LoVo (cell line): Measurements from ENCODE around the gene PGGHG.
"Not testable (repeated sequence)": the region's sequence is repeated elsewhere in the genome, so short reads cannot be mapped to it uniquely, and the experiment has no call there.

Source experiments
- DNase-seq: peaks from one replicate; pipeline ENCODE4 v3.0.0-alpha.2; 2016; ENCODE audit warnings: low spot score

Gene PGGHG

DNA sequence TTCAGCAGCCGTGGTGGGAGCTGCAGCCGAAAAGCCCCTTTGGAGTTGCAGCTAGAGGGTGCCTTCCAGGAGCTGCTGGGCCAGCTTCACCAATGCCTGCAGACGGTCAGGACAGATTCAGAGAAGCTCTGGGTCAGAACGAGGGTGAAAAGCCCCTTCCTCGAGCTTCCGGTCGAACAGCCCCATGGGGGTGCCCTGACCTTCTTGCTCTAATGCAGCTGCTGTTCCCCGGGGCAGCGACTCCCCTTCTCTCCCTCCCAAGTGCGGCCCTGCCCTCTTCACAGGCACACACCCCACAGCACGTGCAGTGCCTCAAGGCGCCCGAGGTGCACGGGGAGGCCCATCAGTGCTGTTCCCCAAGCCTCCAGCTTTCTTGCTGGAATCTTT, 41.4 kb downstream of the PGGHG start:
- no peak for DNase-seq

DNA sequence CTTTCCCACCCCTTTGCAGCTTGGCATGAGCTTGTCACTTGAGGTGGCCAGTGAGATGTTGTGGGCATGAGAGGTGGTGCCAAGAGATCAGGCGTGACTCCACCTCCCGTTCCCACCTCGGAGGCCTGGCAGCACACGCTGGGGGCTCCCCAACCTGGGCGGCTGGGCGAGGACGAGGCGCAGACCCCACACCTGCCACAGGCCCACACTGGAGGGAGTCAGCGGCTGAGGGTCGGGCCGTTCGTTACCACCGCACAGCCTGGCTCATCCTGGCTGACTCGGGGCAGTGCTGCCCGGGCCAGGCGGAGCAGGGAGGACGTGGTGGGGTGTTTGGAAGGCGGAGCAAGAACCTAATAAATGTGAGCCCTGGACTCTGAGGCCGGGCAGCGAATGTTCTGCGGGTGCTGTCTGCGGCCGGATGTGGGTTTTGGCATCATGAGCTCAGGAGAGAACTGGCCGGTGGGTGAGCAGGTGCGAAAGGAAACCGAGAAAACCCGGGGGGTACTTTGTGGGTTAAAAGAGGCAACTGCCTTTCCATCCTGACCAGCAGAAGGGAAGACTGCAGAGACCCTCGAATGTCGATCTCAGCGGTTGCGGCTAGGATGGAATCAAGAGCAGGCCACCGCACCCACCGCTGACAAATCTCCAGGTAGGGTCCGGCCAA, 41.9 kb downstream of the PGGHG start:
- no peak for DNase-seq

DNA sequence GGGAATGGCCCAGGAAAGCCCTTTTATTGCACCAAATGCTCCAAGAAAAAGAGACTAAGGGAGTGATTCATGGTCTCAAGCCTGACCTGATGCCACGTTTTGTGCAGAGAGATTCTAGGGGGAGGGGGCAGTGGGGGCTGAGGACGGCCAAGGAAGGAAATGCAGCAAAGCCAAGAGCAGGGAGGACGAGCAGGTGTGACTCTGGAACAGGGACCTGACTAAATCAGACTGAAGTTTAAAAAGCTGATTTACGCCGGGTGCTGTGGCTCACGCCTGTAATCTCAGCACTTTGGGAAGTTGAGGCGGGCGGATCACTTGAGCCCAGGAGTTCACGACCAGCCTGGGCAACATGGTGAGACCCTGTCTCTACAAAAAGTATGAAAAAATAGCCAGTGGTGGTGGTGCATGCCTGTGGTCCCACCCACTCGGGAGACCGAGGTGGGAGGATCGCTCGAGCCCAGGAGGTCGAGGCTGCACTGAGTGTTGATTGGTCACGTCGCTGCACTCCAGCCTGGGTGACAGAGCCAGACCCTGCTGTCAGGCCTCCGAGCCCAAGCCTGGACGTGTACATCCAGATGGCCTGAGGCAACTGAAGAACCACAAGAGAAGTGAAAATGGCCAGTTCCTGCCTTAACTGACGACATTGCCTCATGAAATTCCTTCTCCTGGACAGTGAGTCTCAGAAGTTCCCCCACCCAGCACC, 42.6 kb downstream of the PGGHG start:
- DNase-seq, result no peak

DNA sequence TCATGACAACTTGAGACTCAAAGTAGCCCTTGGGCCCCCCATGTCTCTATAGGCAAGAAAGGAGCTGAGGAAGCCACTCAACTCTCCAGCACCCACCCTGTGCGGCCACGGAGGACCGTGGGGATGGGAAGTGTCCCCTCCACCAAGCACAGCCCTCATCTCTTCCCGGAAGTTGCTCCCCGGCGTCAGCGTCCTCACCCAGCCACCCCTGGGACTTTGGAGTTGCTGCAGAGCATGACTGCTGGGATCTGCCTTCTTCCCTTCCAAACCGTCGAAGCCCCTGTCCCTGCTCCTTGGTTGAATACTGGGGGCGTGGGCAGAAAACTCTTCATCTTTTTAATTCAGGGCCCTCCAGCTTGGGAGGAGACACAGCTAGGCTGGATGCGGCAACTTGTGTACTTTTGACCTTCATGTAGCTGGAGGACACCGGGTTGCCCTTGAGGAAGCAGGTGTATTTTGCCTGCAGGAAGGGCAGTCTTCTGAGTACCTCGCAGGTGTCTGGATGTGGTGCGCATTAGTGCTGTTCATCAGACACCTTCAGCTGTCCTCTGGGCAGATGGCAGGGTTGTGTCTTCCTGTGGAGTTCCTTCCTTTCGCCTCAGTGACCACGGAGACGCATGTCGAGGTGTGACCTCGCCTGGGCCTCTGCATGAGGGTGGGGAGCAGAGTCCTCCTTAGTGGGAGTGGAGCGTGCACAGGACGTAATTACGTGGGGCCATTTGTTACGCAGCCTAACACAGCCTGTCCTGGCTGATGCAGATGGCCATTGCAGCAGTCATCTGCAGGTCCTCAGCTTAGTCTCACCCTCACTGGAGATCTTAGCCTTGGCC, 43.9 kb downstream of the PGGHG start:
- DNase-seq, result no peak

DNA sequence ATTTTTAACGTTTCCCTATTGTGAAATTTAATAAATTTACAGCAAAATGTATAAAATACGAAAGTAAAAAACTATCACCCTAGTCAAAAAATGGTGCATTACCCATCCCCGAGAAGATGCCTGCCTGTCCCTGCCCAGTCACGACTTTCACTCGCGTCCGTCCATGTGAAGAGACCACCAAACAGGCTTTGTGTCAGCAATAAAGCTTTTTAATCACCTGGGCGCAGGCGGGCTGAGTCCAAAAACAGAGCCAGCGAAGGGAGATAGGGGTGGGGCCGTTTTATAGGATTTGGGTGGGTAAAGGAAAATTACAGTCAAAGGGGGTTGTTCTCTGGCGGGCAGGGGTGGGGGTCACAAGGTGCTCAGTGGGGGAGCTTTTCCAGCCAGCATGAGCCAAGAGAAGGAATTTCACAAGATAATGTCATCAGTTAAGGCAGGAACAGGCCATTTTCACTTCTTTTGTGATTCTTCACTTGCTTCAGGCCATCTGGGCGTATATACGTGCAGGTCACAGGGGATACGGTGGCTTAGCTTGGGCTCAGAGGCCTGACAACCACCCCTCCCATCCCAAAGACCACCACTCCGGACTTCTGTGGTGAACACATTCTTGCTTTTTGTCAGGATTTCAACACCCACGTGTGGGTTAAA, 44.8 kb downstream of the PGGHG start:
- DNase-seq, result not testable (repeated sequence)

DNA sequence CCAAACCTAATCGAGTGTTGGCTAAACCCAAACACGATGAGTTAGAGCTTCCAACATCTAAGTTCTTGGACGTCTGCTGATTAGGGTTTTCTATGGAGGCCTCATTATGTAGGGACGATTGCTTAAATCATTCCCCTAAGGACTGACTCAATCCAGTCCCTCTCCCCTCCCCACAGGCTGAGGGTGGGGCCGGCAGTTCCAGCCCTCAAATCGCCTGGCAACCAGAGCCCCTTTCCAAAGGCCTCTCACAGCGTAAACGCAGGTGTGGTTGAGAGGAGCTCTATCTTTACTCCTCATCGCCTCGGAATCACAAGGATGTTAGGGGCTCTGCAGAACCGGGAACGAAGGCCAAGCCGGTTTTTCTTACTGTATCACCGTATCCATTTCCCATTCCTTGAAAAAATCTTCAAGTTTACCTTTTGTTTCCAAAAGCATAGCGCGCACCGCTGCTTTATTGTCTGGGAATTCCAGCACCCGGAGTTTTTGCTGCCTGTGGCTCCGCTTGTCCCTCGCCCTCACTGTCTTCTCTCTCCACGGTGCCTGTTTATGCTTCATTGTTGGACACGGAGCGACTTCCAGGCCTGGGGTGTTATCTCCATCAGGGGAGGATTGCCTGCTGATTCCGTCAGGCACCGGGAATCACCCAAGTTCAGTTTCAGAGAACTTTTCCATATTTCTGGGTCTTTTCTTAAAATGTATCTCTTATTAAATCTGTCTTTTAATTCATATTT, 45.5 kb downstream of the PGGHG start:
- DNase-seq, result no peak

DNA sequence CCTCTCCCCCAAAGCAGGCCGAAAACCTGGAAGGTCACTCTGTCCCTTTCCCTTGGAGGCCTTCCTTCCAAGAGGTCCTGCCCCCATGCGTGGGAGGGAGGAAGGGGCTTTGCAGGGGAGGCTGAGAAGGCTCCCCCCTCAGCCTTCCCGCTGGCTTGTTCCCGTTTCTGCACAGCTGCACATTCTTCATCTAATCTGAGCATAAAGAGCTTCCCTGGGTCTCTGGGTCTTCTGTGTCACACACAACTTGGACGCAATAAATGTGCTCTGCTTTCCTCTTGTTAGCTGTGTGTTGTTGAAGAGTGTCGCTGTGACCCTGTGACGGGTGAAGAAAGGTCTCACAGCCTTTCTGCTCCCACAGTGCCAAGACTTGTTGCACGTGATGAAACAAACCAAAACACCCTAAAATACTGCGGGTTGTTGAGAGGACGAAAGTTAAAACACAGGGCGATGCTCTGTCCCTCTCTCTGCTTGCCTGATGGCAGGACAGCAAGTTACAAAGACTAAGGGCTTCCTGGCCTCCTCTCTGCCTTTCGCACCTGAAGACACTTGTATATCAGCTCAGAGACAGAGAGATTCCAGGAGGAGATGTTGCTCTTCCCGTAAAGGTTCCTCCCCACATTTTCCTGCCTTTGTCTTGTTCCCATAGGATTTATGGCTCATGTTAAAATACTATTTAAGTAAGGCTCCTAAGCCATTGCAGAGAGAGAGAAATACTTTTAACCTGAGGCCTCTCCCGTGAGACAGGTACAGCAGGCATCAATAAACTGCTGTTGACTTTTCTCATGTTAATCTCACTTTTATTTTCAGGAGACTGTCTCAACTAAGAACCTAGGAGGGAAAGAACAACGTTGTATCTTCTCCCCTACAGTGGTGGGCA, 47.1 kb downstream of the PGGHG start:
- no peak for DNase-seq

DNA sequence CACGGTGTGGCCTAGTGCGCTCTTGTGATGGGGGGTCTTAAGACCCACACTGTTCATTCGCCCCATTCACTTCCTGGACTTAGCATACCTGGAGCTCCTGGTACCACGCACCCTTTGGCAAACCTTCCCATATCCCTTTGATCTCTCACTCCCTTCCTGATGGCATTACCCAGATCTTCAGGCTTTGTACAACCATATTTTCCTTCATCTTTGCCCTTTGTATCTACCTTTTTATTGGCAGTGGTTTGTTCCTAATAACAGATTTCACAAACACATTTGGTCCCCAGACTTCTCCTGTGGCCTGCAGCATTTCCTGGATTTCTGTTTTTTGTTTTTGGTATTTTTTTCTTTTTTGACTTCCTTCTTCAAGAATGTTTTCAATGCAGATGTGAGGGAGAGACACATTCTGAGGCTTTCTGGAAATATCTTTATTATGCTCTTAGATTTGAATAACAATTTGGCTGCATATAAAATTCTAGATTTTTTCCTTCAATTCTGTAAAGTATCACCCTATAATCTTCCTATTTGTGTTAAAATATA, 47.8 kb downstream of the PGGHG start:
- no peak for DNase-seq

DNA sequence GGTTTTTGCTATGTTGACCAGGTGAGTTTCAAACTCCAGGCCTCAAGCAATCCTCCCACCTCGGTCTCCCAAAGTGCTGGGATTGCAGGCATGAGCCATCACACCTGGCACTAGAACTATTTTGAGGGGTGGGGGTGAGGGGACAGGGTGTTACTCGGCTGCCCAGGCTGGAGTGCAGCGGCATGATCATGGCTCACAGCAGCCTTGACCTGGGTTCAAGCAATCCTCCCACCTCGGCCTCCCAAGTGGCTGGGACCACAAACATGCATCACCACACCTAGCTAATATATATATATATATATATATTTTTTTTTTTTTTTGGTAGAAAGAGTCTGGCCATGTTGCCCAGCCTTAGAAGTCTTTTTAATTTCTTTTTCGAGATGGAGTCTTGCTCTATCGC, 48.8 kb downstream of the PGGHG start:
- DNase-seq, result no peak

DNA sequence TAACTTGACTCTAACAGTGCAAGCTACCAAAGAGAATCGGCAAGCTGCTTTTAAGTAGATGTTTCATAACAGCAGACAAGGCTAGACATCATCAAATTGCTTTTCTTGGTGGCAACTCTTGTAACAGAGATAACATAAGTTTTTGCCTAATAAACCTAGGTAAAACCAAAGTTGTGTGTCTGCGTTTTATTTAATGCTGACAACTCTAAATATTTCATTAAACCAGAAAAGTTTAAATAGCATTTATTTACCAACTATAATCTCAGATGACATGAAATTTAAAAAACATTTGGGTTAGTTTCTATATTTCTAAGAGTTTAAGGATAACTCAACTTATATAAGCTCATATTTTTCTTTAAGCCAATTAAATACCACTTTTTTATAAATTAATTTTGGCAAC, 51.0 kb downstream of the PGGHG start:
- DNase-seq, result no peak

DNA sequence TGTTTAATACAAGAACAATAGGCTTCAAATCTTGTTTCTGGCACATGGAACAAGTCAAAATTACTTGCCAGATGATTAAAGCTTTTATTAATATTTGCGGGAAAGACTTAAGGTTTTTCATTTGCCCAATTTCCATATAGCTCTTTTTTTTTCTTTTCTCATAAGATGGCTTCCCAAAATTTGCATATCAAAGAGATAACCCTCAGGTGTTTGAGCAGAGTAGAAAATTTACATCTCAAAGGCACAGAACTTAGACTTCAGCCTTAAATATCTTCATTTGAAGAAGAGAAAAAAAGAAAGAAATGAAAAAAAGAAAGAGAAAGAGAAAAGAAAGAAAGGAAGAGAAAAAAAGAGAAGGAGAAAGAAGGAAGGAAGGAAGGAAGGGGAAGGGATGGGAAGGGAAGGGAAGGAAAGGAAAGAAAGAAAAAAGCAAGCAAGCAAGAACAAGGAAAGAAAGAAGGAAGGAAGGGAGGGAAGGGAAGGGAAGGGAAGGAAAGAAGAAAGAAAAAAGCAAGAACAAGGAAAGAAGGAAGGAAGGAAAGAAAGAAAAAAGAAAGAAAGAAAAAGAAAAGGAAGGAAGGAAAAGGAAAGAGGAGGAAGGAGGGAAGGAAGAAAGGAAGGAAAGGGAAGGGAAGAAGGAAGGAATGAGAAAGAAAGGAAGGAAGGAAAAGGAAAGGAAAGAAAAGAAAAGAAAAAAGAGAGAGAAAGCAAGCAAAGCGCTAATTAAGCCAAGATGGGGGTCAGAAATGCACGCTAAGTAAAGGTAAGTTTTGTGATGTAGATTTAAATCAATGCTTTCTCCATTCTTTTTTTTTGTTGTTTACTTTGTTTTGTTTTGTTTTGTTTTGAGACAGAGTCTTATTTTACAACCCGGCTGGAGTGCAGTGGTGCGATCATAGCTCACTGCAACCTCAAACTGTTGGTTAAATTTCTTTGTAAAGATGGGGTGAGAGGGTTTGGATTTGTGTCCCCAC, 51.9 kb downstream of the PGGHG start:
- DNase-seq, result no peak

DNA sequence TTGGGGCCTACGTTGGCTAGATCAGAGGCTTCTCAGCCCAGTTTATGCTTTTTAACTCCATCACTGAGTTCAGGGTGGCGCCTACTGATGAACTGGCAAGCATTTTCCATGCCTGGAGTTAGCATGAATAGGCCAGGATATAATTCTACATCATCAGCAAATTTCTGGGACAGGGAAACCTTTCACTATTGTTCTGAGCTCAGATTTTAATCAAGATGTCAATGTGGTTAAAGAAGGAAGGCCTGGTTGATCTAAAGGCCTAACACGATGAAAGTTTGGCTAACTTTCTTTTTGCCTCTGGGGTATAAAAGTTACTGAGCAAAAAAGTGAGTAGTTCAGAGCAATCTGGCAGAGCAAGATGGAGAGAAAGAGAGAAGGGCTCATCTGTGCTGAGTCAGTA, 53.4 kb downstream of the PGGHG start:
- no peak for DNase-seq

DNA sequence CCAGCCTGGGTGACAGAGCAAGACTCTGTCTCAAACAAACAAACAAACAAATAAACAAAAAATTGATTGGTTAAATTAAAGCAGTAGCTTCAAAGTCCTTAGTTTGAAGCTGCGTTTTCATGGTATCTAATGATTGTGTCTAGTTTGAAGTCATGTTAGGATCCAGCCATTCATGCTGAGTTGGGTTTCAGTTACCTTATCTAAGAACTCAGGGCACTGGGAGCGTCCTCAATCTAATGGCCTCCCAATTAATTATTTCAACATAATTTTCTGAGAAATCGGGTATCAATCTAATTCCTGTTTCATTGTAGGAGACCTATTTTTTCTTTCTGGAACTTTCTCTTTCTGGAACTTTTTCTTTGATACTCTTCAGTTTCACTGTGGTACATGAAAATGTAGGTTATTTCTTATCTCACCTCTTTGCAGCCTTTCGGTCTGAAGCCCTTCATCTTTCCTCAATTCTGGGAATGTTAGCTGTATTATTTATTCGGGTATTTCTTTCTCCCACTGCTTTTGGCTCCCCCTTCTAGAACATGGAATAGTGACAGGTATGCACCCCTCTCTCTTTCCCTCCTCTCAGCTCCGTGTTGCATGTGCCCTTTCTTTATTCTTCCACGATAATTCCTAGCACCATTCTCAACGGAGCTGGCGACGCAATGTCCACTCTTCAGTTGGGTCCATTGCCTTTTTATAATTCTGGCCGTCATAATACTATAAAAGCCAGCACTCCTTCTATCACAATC, 56.1 kb downstream of the PGGHG start:
- DNase-seq, result no peak
